SK-N-SH treated with all-trans-retinoic acid at 6 μM for 48 hours (cell line): ENCODE results near the gene ACTL8.

Experiments used
- ATAC-seq: fragments of 200-7000 bp; cut with Tn5 transposase; 3 replicates; pipeline ENCODE4 v1.9.1; 2020; ENCODE audit warnings: mild to moderate bottlenecking, moderate library complexity
- ARNTL ChIP-seq: fragments of 450-650 bp; formaldehyde crosslinking; IDR thresholded peaks from 2 replicates; pipeline ENCODE4 v1.5.0; 2020; ENCODE audit warnings: low read depth, mild to moderate bottlenecking, moderate library complexity, borderline replicate concordance
- BACH2 ChIP-seq: fragments of 250-450 bp; sonication (Bioruptor Pico); IDR thresholded peaks from 2 replicates; pipeline ENCODE4 v1.9.0; 2021; ENCODE audit warnings: mild to moderate bottlenecking, borderline replicate concordance
- CREB5 ChIP-seq: fragments of 250-450 bp; sonication (Bioruptor Pico); IDR thresholded peaks from 2 replicates; pipeline ENCODE4 v1.5.1; 2020; ENCODE audit warnings: low read depth, mild to moderate bottlenecking, moderate library complexity
- CSDC2 ChIP-seq: fragments of 250-450 bp; sonication (Bioruptor Pico); IDR thresholded peaks from 2 replicates; pipeline ENCODE4 v1.5.0; 2020; ENCODE audit warnings: mild to moderate bottlenecking, moderate library complexity
- CSRNP3 ChIP-seq: fragments of 250-450 bp; sonication (Bioruptor Pico); IDR thresholded peaks from 2 replicates; pipeline ENCODE4 v1.5.1; 2021; ENCODE audit warnings: mild to moderate bottlenecking, moderate library complexity
- ESRRG ChIP-seq: fragments of 250-450 bp; sonication (Bioruptor Pico); IDR thresholded peaks from 2 replicates; pipeline ENCODE4 v1.6.1; 2021; ENCODE audit warnings: mild to moderate bottlenecking
- GLIS3 ChIP-seq: fragments of 250-450 bp; sonication (Bioruptor Pico); IDR thresholded peaks from 2 replicates; pipeline ENCODE4 v1.5.0; 2020; ENCODE audit warnings: mild to moderate bottlenecking, moderate library complexity
- ISL1 ChIP-seq: fragments of 250-450 bp; sonication (Bioruptor Pico); IDR thresholded peaks from 2 replicates; pipeline ENCODE4 v2.1.2; 2022; ENCODE audit warnings: mild to moderate bottlenecking, moderate library complexity
- OSR1 ChIP-seq: fragments of 250-450 bp; sonication (Bioruptor Pico); IDR thresholded peaks from 2 replicates; pipeline ENCODE4 v1.8.0; 2022; ENCODE audit warnings: moderate library complexity, mild to moderate bottlenecking, inconsistent platforms
- POU6F1 ChIP-seq: fragments of 250-450 bp; sonication (Bioruptor Pico); IDR thresholded peaks from 2 replicates; pipeline ENCODE4 v1.8.0; 2021; ENCODE audit warnings: low read depth, mild to moderate bottlenecking, moderate library complexity, borderline replicate concordance
- PPARA ChIP-seq: fragments of 250-450 bp; sonication (Bioruptor Pico); IDR thresholded peaks from 2 replicates; pipeline ENCODE4 v1.5.0; 2020; ENCODE audit warnings: mild to moderate bottlenecking, borderline replicate concordance
- RARB ChIP-seq: fragments of 250-450 bp; sonication (Bioruptor Pico); IDR thresholded peaks from 2 replicates; pipeline ENCODE4 v1.8.0; 2021; ENCODE audit warnings: mild to moderate bottlenecking, moderate library complexity
- SNAI2 ChIP-seq: fragments of 250-450 bp; sonication (Bioruptor Pico); IDR thresholded peaks from 2 replicates; pipeline ENCODE4 v1.5.0; 2020; ENCODE audit warnings: mild to moderate bottlenecking, moderate library complexity
- TCF4 ChIP-seq: fragments of 250-450 bp; sonication (Bioruptor Pico); IDR thresholded peaks from 2 replicates; pipeline ENCODE4 v1.8.0; 2021; ENCODE audit warnings: mild to moderate bottlenecking, moderate library complexity, borderline replicate concordance
- TOX ChIP-seq: fragments of 250-450 bp; sonication (Bioruptor Pico); IDR thresholded peaks from 2 replicates; pipeline ENCODE4 v1.8.0; 2021; ENCODE audit warnings: mild to moderate bottlenecking, moderate library complexity, borderline replicate concordance
- ZC3H10 ChIP-seq: fragments of 250-450 bp; sonication (Bioruptor Pico); IDR thresholded peaks from 2 replicates; pipeline ENCODE4 v1.5.1; 2021; ENCODE audit warnings: mild to moderate bottlenecking, moderate library complexity
- ZFP3 ChIP-seq: fragments of 250-450 bp; sonication (Bioruptor Pico); IDR thresholded peaks from 2 replicates; pipeline ENCODE4 v1.5.0; 2020; ENCODE audit warnings: mild to moderate bottlenecking, moderate library complexity
- ZFP30 ChIP-seq: fragments of 450-650 bp; formaldehyde crosslinking; IDR thresholded peaks from 2 replicates; pipeline ENCODE4 v1.5.0; 2022; ENCODE audit warnings: mild to moderate bottlenecking, moderate library complexity
- ZNF565 ChIP-seq: fragments of 450-650 bp; formaldehyde crosslinking; conservative IDR thresholded peaks from 2 replicates; pipeline ENCODE4 v1.5.0; 2020; ENCODE audit warnings: low read depth, mild to moderate bottlenecking, moderate library complexity
- ZNF8 ChIP-seq: fragments of 450-650 bp; formaldehyde crosslinking; IDR thresholded peaks from 2 replicates; pipeline ENCODE4 v1.5.0; 2020; ENCODE audit warnings: mild to moderate bottlenecking, moderate library complexity

Gene ACTL8

GRCh38 chr1:17839641-17840196 lies 84.6 kb downstream of the ACTL8 start:
- no peak for ATAC-seq
- no peak for TF ChIP-seq TCF4
- no peak for TF ChIP-seq ZNF565 (CRISPR knock-in tag)

- no peak for ATAC-seq
- TF ChIP-seq ISL1 (CRISPR knock-in tag) (no peak), ZC3H10 (CRISPR knock-in tag) (no peak), CSRNP3 (no peak), ZNF8 (CRISPR knock-in tag) (no peak), PPARA (CRISPR knock-in tag) (no peak), CREB5 (CRISPR knock-in tag) (no peak), SNAI2 (CRISPR knock-in tag) (no peak), ZNF565 (CRISPR knock-in tag) (no peak), OSR1 (CRISPR knock-in tag) (no peak), TCF4 (no peak), GLIS3 (no peak), ESRRG (CRISPR knock-in tag) (no peak), ZFP3 (CRISPR knock-in tag) (no peak), POU6F1 (CRISPR knock-in tag) (no peak), ARNTL (CRISPR knock-in tag) (no peak), TOX (CRISPR knock-in tag) (no peak)
- TF ChIP-seq, all 23 proteins: peak for 0
Observed at GRCh38 chr1:17841944-17842343, 86.8 kb downstream of the ACTL8 start.

- TF ChIP-seq ARNTL (CRISPR knock-in tag) (no peak), TCF4 (no peak), ISL1 (CRISPR knock-in tag) (no peak), OSR1 (CRISPR knock-in tag) (no peak), ZNF565 (CRISPR knock-in tag) (no peak), PPARA (CRISPR knock-in tag) (no peak), CSDC2 (CRISPR knock-in tag) (no peak), ZFP3 (CRISPR knock-in tag) (no peak), ZNF8 (CRISPR knock-in tag) (no peak), GLIS3 (no peak), CSRNP3 (no peak), CREB5 (CRISPR knock-in tag) (no peak), RARB (CRISPR knock-in tag) (no peak), ZC3H10 (CRISPR knock-in tag) (no peak)
- ATAC-seq, result no peak
Observed at GRCh38 chr1:17842686-17843085, 87.6 kb downstream of the ACTL8 start.

- TF ChIP-seq OSR1 (CRISPR knock-in tag), result no peak
- TF ChIP-seq BACH2 (CRISPR knock-in tag), result no peak
- TF ChIP-seq ZFP30 (CRISPR knock-in tag), result no peak
- TF ChIP-seq, all 23 proteins: peak for 0
- no peak for ATAC-seq
Observed at GRCh38 chr1:17844185-17844826, 89.2 kb downstream of the ACTL8 start.
